Fibroblast of villous mesenchyme (primary cell): ENCODE measurements around the gene CTXN1. TPM values are rescaled to one million over a fixed set of nuclear protein-coding genes. Genes with fewer than 3 reads are reported as not detected.

Experiments used
- DNase-seq: peaks from one replicate; pipeline ENCODE4 v3.0.0-alpha.2; 2010; ENCODE audit warnings: low read depth
- H3K4me3 ChIP-seq: 2 replicates; pipeline ENCODE4 v1.5.1; 2011; ENCODE audit warnings: low read depth, mild to moderate bottlenecking, low read length
- total RNA-seq: library from RNA; depleted of rRNA; stranded (reverse); fragments of >200 nt; gene quantifications from 2 replicates; pipeline ENCODE4 v1.2.3, GENCODE V29; 2012
- TF ChIP-seq, protein P1 (sequence below): IDR thresholded peaks from 2 replicates; pipeline ENCODE4 v1.5.1; 2012; ENCODE audit warnings: low read depth, mild to moderate bottlenecking, low read length; ENCODE audit not compliant: insufficient read depth

Gene CTXN1
- total RNA-seq, 1 donor, result 3.0 TPM

DNA sequence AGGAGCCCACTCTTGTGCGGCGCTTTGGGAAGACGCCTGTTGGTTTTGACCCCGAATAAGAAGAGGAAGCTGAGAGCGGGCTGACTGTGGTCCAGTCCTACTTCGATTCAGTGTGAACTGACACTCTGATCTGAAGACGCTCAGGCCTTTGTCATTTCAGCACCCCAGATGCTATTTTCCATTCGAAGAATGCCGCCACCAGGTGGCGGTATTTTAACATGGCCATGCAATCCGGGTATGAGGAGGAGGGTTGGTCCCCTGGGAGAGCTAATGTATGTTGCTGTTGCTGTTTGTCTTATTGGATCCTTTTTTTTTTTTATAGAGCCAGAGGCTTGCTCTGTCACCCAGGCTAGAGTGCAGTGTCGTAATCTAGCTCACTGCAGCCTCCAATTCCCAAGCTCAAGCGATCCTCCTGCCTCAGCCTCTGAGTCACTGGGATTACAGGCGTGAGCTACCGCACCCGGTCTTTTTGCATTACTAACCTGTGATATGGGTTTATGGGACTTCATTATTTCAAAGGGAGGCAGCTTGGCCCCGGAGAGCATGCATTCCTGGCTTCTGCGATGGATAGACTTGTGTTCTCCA is 18.3 kb upstream of the CTXN1 start:
- peak; percentile 93 for DNase-seq
- peak overlapping the region; percentile 82 for H3K4me3 ChIP-seq
- TF ChIP-seq, protein P1, sequence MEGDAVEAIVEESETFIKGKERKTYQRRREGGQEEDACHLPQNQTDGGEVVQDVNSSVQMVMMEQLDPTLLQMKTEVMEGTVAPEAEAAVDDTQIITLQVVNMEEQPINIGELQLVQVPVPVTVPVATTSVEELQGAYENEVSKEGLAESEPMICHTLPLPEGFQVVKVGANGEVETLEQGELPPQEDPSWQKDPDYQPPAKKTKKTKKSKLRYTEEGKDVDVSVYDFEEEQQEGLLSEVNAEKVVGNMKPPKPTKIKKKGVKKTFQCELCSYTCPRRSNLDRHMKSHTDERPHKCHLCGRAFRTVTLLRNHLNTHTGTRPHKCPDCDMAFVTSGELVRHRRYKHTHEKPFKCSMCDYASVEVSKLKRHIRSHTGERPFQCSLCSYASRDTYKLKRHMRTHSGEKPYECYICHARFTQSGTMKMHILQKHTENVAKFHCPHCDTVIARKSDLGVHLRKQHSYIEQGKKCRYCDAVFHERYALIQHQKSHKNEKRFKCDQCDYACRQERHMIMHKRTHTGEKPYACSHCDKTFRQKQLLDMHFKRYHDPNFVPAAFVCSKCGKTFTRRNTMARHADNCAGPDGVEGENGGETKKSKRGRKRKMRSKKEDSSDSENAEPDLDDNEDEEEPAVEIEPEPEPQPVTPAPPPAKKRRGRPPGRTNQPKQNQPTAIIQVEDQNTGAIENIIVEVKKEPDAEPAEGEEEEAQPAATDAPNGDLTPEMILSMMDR, result peak; percentile 83

DNA sequence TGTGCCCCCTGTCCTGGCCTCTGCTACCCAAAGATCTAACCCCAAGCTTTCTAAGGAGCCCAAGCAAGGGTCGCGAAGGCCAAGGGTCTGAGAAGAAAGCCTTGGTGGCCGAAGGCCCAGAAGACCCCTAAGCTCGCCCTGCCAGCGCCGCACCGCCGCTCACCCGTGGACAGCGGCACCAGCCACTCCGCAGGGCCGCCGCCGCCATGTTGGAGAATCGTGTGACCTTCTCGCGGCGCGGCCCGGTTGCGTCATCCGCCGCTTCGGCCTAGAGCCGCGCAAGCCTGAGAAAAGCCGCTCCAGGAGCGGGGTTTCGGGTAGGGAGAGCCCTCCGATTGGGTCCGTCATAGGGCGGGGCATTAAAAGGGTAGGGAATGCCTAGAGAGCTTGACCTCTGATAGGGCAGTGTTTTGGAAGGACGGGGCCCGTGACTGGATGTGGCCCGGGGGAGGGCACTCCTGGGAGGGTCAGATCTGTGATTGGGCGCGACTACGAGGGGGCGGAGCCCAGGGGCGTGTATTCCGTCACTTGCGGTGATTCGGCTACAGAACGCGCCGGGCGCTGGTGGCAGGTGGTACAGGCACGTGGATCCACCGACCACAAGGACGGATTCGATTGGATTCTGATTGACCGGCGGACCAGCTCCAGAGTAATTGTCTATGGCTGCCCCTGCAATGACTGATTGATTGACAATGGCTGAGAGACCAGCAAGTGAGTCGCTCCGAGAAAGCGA is 17.7 kb upstream of the CTXN1 start, which contains the start of gene TIMM44:
TSS of gene TIMM44 (minus strand) at position 223 of the 733 bp plus-strand sequence. CDS start at position 208, 15 bp downstream.
- peak within 1 kb of the TSS; percentile 84 for H3K4me3 ChIP-seq
- TF ChIP-seq, protein P1, result no peak
- DNase-seq, result peak; percentile 100

DNA sequence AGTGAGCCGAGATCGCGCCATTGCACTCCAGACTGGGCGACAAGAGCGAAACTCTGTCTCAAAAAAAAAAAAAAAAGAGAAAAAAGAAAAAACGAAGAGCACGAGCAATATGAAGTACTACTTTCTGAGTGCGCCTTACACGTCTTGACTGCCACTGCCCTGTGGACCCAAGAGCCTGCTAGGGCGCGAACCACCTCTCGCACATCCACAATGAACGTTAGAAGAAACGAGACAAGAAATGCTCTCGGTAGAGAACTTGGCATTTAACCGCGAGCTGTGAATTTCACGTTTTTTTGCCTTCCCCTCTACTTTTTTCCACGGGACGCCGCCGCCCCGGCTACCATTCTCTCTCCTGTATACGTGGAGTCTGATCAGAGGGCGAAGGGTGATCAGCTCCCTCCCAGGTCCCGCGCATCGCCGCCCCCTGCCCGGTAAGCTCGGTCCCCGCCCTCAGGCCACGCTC is 17.1 kb upstream of the CTXN1 start:
- peak overlapping the region; percentile 84 for H3K4me3 ChIP-seq
- TF ChIP-seq, protein P1, result no peak
- DNase-seq, result peak; percentile 25

DNA sequence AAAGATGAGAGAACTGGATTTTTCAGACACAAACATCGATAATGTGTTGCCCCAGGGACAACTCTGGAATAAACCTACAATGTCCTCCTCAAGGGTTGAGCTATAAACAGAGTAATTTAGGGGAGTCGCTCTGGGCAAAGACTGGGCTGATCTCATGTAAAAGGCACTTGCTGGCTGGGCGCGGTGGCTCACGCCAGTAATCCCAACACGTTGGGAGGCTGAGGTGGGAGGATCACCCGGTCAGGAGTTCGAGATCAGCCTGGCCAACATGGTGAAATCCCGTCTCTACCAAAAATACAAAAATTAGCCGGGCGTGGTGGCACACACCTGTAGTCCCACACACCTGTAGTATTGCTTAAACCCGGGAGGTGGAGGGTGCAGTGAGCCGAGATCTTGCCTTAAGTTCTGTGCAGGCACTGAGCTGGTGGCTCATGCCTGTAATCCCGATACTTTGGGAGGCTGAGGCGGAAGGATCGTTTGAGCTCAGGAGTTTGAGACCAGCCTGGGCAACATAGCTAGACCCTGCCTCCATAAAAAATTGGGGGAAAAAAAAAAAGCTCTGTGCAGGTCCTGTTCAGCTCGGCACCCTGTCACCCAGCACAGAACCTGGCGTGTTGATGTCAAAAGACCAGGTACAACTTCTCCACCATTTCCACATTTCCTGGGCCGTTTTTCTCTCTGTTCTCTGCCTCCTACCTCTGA is 16.1 kb upstream of the CTXN1 start:
- TF ChIP-seq, protein P1, result no peak
- no peak for DNase-seq
- H3K4me3 ChIP-seq, result peak overlapping the region; percentile 84

DNA sequence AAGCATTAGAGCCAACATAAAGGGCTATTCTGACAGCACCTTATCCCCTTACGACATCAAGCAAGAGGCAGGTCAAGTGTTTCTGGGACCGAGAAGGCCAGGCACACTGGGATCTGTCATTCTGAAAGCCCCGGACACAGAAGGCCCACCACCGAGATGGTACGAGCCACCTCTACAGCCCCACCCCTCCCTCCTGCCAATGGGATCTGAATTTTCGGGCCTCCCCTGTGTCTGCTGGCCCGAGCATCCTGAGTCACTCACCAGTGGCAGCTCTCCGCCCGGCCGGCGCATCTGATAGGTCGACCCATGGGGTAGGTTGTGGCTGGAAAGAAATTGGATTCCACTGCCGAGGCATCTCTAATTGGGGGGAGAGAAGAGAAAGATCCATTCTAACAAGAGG is 14.9 kb upstream of the CTXN1 start:
- DNase-seq, result no peak
- TF ChIP-seq, protein P1, result no peak
- H3K4me3 ChIP-seq, result no peak overlapping the region

DNA sequence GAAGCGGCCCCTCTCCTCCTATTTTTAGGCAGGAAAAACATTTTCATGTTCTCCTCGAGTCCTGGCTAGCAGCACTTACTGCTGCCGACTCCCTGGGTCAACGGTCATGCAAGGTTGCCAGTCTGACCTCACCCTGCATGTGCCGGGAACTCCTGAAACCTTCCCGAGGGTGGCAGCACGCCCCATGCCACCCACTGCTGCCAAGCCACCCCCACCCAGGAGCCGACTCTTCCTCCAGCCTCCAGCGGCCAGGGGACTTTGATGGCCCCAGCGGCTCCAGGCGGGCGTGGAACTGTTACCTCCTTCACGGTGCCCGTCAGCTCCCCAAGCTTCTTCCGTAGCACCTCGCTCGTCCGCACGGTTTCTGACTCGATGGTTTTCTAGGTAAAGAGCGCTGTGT is 8.8 kb upstream of the CTXN1 start:
- DNase-seq, result no peak
- H3K4me3 ChIP-seq, result no peak overlapping the region
- TF ChIP-seq, protein P1, result no peak
